ENCODE data around the gene ADAMTS20. TPM values are rescaled to one million over a fixed set of nuclear protein-coding genes. Genes with fewer than 3 reads are reported as not detected.

Gene ADAMTS20
- total and polyA plus RNA-seq, 2 donors, result 1.0 TPM; not detected in 1

DNA sequence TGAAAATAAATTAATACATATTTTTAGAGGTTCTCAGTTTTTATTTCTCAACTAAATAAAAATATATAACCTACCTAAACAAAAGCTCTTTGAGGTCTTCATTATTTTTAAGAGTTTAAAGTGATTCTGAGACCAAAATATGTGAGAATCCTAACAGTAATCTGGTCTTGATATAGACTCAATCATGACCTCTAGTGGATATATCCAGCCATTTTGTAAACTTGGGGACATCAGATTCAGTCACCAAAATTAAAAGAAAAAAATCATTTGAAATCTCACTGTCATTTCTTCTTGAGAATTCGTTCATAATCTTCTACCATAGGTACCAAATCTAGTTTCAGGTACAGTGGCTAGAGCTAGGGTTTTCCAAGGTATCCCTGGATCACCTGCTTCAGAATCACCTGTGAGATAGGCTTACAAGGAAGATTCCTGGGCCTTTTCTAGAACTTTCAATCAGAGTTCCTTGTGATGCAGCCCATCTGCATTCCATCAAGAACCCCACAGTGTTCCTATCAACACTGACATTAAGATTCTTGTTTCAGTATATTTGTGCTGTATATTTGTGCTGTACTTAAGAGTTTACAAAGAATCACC lies 214.9 kb downstream of the ADAMTS20 start:
- no peak overlapping the region for H3K27ac ChIP-seq (ENCODE audit: low read depth)
- H3K4me3 ChIP-seq (ENCODE audit: low read depth, low read length), result no peak overlapping the region
- no peaks in the 10 kb centered on the region for H3K36me3 ChIP-seq (ENCODE audit: insufficient read depth)
- DNase-seq (ENCODE audit: extremely low spot score), result no peak
- H3K4me1 ChIP-seq (ENCODE audit: insufficient read depth), result no peaks in the 10 kb centered on the region
- WGBS, result 31% methylated on average over 1 of the region's 1 CpG

DNA sequence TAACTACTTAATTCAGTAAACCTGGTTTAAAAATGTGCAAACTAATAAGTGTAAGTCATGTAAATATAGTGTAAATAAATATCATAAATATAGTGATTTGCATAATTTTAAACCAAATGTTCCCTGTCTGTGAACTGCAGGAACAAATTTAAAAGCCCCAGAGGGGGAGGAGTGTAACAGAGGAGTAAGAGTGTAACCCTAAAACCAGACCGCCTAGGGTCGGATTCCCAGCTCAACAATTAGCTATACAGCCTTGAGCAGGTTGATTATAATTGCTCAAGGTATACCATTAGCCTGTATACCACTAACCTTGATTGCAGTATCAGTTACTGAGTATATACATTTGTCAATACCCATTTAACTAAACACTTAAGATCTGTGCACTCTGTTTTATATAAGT lies 218.4 kb downstream of the ADAMTS20 start:
- Histone ChIP-seq H3K4me3 (ENCODE audit: low read depth, low read length) (no peak overlapping the region), H3K4me1 (ENCODE audit: insufficient read depth) (no peaks in the 10 kb centered on the region), H3K36me3 (ENCODE audit: insufficient read depth) (no peaks in the 10 kb centered on the region), H3K27ac (ENCODE audit: low read depth) (no peak overlapping the region)
- DNase-seq (ENCODE audit: extremely low spot score), result no peak
- WGBS, result 63% methylated on average over 2 of the region's 2 CpGs

DNA sequence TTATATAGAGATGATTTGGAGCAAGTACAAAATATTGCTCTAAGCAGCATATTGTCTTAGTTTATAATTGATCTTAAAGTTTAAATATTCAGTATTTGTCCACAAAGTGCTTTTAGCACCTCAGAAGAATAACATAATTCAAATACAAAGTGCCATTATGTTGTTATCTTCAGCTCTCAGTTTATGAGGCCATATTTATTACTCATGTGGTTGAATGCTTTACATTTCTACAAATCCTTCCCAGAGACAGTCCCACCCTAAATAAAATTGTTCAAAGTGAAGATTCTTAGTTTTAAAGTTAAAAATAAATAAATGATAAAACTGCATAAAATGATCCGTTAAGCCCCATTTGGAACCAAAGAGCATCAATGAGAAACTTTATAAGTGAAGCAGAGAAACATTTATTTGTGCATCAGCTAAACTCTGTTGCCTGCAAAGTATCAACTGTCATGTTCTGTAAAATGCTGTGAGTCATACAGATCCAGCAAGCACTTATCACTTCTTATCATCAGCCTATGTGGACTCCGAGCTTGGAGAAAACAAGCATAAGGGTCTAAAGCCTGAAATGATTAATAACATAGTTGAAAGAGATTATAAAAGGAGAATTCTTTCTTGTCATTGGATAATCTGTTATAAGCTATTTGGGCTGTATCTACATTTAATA lies 218.9 kb downstream of the ADAMTS20 start:
- DNase-seq (ENCODE audit: extremely low spot score), result peak; percentile 51
- H3K4me3 ChIP-seq (ENCODE audit: low read depth, low read length), result no peak overlapping the region
- H3K27ac ChIP-seq (ENCODE audit: low read depth), result no peak overlapping the region
- no peaks in the 10 kb centered on the region for H3K36me3 ChIP-seq (ENCODE audit: insufficient read depth)
- WGBS, result 16% methylated on average over 2 of the region's 2 CpGs
- no peaks in the 10 kb centered on the region for H3K4me1 ChIP-seq (ENCODE audit: insufficient read depth)

DNA sequence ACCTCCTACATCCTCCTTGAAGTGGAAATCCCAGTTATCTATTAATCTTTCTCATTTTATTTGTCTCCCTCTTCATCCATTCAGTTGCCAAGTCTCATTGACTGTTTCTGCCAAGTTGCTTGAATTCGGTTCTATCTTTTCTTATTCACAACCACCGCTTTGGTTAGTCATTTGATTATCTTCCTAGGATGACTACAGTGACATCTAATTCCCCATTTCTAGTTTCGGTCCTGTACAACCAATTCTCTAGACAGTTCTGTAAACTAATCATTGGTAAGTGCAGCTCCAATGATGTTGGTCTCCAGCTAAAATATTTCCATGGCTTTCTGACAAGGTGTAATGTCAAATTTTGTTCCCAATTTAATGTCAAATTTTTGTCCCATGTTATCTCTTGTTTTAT lies 220.1 kb downstream of the ADAMTS20 start:
- WGBS, result 58% methylated on average over 3 of the region's 3 CpGs
- no peak for DNase-seq (ENCODE audit: extremely low spot score)
- Histone ChIP-seq H3K36me3 (ENCODE audit: insufficient read depth) (no peaks in the 10 kb centered on the region), H3K4me3 (ENCODE audit: low read depth, low read length) (no peak overlapping the region), H3K4me1 (ENCODE audit: insufficient read depth) (no peaks in the 10 kb centered on the region), H3K27ac (ENCODE audit: low read depth) (no peak overlapping the region)

DNA sequence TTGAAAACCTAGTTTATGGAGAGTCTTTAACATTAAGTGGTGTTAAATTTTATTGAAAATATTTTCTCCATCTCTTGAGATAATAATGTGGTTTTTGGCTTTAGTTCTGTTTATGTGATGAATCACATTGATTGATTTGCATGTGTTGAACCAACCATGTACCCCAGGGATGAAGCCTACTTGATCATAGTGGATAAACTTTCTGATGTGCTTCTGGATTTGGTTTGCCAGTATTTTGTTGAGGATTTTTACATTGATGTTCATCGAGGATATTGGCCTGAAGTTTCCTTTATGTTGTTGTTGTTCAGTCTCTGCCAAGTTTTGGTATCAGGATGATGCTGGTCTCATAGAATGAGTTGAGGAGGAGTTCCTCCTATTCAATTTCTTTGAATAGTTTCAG lies 222.6 kb downstream of the ADAMTS20 start:
- no peak for DNase-seq (ENCODE audit: extremely low spot score)
- 50% methylated on average over 1 of the region's 1 CpG for WGBS
- Histone ChIP-seq H3K4me1 (ENCODE audit: insufficient read depth) (no peaks in the 10 kb centered on the region), H3K27ac (ENCODE audit: low read depth) (no peak overlapping the region), H3K36me3 (ENCODE audit: insufficient read depth) (no peaks in the 10 kb centered on the region), H3K4me3 (ENCODE audit: low read depth, low read length) (no peak overlapping the region)

DNA sequence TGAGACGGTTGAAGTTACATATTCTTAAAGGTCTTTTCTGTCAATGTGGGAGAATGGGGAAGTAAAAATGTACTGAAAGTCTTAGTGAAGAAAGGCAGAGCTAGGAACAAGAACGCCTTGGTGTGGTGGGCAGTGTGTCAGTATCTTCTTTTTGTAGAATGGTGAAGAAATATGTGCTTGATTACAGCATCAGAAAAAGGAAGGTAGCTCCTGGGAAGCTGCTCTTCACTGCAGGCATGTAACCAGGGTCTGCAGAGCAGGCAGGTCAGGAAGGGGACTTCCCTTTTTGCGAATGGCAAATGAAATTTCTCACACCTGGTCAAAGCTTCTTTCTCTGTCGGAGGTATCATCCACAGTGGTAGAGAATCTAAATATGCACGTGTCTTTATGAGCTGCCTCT lies 226.2 kb downstream of the ADAMTS20 start:
- H3K27ac ChIP-seq (ENCODE audit: low read depth), result no peak overlapping the region
- H3K4me3 ChIP-seq (ENCODE audit: low read depth, low read length), result no peak overlapping the region
- no peak for DNase-seq (ENCODE audit: extremely low spot score)
- H3K4me1 ChIP-seq (ENCODE audit: insufficient read depth), result no peaks in the 10 kb centered on the region
- 92% methylated on average over 5 of the region's 5 CpGs for WGBS
- no peaks in the 10 kb centered on the region for H3K36me3 ChIP-seq (ENCODE audit: insufficient read depth)

DNA sequence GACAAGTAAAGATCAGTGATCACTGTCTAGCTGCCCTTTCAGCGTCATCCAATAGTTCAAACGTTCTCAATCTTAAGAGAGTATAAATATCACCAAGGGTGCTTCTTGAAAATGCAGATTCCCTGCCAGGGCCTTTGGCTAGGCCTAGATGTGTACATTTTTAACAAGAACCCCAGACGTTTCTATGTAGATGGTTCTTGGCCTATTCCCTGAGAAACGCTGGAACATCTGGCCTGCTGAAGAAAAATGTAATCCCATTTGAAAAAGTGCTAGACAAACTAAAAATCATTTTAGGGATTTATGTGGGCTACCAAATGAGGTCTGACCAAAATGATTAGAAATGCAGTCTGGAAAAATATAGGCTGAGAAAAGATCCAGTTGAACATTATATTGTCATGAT lies 231.7 kb downstream of the ADAMTS20 start:
- no peak overlapping the region for H3K4me3 ChIP-seq (ENCODE audit: low read depth, low read length)
- WGBS, result 44% methylated on average over 4 of the region's 4 CpGs
- H3K4me1 ChIP-seq (ENCODE audit: insufficient read depth), result no peaks in the 10 kb centered on the region
- no peak overlapping the region for H3K27ac ChIP-seq (ENCODE audit: low read depth)
- H3K36me3 ChIP-seq (ENCODE audit: insufficient read depth), result no peaks in the 10 kb centered on the region
- DNase-seq (ENCODE audit: extremely low spot score), result no peak

DNA sequence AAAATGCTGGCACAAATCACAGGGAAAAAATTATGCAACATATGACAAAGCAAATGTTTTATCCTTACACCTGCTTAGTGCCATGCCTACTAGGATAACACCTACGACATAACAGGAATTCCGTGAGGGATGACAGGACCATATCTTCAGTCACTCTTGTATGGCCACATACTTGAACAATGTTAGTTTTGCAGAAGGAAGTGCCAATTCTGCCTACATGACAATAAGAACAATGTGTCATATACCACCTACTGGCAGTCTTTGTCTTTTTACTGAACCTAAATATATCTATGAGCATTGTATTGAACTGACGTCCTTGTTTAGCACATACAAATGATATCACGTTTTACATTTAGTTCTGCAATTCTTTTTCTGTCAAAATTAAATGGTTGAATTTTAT lies 234.0 kb downstream of the ADAMTS20 start:
- no peaks in the 10 kb centered on the region for H3K36me3 ChIP-seq (ENCODE audit: insufficient read depth)
- no peak for DNase-seq (ENCODE audit: extremely low spot score)
- H3K27ac ChIP-seq (ENCODE audit: low read depth), result no peak overlapping the region
- no peak overlapping the region for H3K4me3 ChIP-seq (ENCODE audit: low read depth, low read length)
- H3K4me1 ChIP-seq (ENCODE audit: insufficient read depth), result no peaks in the 10 kb centered on the region
- WGBS, result 89% methylated on average over 4 of the region's 4 CpGs

DNA sequence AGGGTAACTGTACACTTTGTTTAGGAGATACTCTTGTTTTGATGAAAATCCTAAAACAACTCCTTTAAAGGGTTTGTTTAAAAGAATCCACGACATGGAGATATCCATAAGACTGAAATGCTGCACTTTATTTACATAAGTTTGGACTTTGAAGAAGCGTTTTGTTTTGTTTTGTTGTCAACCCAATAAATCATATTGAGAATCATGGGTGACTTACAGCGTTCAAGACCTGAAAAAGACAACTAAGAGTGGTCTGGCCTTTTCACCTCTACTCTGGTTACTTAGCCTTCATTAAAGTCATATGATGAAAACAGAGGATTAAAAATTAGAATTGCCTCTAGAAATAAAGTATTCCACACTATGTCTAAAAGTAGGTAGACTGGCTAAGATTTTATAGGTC lies 234.8 kb downstream of the ADAMTS20 start:
- no peak for DNase-seq (ENCODE audit: extremely low spot score)
- Histone ChIP-seq H3K4me1 (ENCODE audit: insufficient read depth) (no peaks in the 10 kb centered on the region), H3K27ac (ENCODE audit: low read depth) (no peak overlapping the region), H3K36me3 (ENCODE audit: insufficient read depth) (no peaks in the 10 kb centered on the region), H3K4me3 (ENCODE audit: low read depth, low read length) (no peak overlapping the region)
- WGBS, result 33% methylated on average over 3 of the region's 3 CpGs

DNA sequence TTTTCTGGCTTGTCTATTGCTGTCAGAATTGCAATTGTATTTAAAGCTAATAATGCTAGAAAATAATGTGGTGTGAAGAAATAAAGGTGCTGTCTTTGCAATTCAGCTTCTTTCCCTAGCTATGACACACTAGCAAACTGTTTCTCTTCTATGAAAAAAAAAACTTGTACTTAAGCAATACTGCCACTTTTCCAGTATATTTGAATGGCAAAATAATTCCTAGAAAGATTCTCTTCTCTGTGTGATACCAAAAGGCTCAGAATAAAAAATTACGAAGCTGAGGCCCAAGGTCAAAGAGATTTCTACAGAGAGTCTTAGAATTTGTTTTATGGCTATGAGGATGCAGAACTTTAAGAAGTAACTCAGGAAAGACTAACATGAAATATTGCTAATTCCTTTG lies 235.5 kb downstream of the ADAMTS20 start:
- DNase-seq (ENCODE audit: extremely low spot score), result no peak
- WGBS, result 67% methylated on average over 1 of the region's 1 CpG
- H3K4me3 ChIP-seq (ENCODE audit: low read depth, low read length), result no peak overlapping the region
- H3K36me3 ChIP-seq (ENCODE audit: insufficient read depth), result no peaks in the 10 kb centered on the region
- no peak overlapping the region for H3K27ac ChIP-seq (ENCODE audit: low read depth)
- H3K4me1 ChIP-seq (ENCODE audit: insufficient read depth), result no peaks in the 10 kb centered on the region

DNA sequence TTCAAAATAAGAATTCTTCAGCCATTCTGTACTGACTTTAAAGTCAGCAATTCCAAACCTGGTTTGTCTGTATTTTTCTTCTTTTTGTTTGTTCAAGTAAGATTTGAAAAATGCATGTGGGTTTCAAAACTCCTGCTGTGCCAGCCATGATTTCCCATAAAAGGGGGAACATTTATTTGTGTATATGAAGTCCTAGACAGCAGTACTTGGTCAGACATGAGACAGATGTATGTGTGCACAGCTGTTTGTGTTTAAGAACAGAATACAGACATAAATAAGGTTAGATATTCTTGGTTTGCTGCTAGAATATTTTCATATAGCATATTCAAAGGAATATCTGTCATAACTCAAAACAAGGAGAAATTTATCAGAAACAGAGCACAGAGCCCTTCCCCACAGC lies 236.0 kb downstream of the ADAMTS20 start:
- Histone ChIP-seq H3K36me3 (ENCODE audit: insufficient read depth) (no peaks in the 10 kb centered on the region), H3K4me1 (ENCODE audit: insufficient read depth) (no peaks in the 10 kb centered on the region), H3K27ac (ENCODE audit: low read depth) (no peak overlapping the region), H3K4me3 (ENCODE audit: low read depth, low read length) (no peak overlapping the region)
- DNase-seq (ENCODE audit: extremely low spot score), result no peak

DNA sequence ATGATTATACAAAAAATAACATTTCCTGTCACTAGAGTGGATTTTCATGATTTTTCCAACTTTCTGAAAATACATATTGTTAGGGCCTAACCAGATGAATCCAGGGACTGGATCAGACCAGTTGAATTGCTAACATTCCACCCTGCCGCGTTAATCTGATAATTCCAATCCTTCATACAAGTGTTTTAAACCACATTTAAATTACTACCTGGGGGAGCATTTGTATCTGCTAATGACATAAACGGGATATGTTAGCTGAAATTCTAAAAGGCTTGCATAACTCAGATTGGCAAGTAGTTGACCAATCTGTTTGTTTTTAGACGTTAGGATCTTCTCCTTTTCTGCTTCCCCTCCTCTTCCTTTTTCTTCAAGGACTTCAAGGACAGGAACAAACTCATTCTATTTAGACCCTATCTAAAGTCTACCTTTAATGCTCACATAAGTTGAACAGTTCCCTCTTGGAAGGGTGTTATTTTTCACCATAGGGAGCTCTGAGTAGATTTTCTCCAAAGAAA lies 239.0 kb downstream of the ADAMTS20 start:
- no peak for DNase-seq (ENCODE audit: extremely low spot score)
- H3K4me3 ChIP-seq (ENCODE audit: low read depth, low read length), result no peak overlapping the region
- H3K4me1 ChIP-seq (ENCODE audit: insufficient read depth), result no peaks in the 10 kb centered on the region
- 82% methylated on average over 4 of the region's 4 CpGs for WGBS
- H3K27ac ChIP-seq (ENCODE audit: low read depth), result no peak overlapping the region
- H3K36me3 ChIP-seq (ENCODE audit: insufficient read depth), result no peaks in the 10 kb centered on the region

DNA sequence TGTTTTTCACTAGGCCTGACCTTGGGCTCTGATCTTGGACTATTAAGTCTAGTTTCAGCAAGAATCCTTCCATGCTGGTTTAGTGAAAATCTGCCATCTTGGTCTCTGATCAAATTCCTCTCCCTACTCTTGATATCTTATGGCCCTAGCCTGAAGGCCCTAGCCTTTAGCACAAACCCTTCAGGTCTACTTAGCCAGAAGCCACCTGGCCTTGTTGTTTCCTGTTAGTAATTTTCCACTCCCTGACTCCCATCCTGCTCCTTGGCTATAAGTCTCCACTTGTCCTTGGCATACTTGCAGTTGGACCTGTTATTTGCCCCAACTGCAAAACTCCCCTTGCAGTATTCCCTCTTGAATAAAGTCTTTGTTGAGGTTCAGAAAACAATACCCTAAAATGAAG lies 241.4 kb downstream of the ADAMTS20 start:
- Histone ChIP-seq H3K4me3 (ENCODE audit: low read depth, low read length) (no peak overlapping the region), H3K36me3 (ENCODE audit: insufficient read depth) (no peaks in the 10 kb centered on the region), H3K4me1 (ENCODE audit: insufficient read depth) (no peaks in the 10 kb centered on the region), H3K27ac (ENCODE audit: low read depth) (no peak overlapping the region)
- no peak for DNase-seq (ENCODE audit: extremely low spot score)

DNA sequence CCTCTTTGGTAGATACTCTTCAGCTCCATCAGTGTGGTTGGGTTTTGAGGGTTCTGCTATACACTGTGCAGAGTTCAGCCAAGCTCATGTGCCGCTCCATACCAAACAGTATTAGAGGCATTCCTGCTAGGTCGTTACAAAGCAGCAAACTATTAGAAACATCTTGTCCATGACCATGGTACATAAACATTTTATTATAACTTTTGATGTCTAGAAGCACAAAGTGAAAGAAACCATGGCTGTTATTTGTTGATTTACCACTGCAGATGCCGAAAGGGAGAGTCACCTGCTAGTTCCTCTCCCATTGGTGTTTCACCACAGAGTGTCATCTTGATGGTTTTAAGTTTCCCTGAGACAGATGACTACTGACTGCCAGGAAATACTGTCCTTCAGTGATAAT lies 242.0 kb downstream of the ADAMTS20 start:
- Histone ChIP-seq H3K27ac (ENCODE audit: low read depth) (no peak overlapping the region), H3K4me3 (ENCODE audit: low read depth, low read length) (no peak overlapping the region), H3K36me3 (ENCODE audit: insufficient read depth) (no peaks in the 10 kb centered on the region), H3K4me1 (ENCODE audit: insufficient read depth) (no peaks in the 10 kb centered on the region)
- 86% methylated on average over 3 of the region's 3 CpGs for WGBS
- DNase-seq (ENCODE audit: extremely low spot score), result no peak
